ENCODE data around the gene CBLN3. TPM values are rescaled to one million over a fixed set of nuclear protein-coding genes. Genes with fewer than 3 reads are reported as not detected.

Gene CBLN3
- polyA plus RNA-seq, 3 donors: 0.07 to 1.1 TPM; not detected in 1

DNA sequence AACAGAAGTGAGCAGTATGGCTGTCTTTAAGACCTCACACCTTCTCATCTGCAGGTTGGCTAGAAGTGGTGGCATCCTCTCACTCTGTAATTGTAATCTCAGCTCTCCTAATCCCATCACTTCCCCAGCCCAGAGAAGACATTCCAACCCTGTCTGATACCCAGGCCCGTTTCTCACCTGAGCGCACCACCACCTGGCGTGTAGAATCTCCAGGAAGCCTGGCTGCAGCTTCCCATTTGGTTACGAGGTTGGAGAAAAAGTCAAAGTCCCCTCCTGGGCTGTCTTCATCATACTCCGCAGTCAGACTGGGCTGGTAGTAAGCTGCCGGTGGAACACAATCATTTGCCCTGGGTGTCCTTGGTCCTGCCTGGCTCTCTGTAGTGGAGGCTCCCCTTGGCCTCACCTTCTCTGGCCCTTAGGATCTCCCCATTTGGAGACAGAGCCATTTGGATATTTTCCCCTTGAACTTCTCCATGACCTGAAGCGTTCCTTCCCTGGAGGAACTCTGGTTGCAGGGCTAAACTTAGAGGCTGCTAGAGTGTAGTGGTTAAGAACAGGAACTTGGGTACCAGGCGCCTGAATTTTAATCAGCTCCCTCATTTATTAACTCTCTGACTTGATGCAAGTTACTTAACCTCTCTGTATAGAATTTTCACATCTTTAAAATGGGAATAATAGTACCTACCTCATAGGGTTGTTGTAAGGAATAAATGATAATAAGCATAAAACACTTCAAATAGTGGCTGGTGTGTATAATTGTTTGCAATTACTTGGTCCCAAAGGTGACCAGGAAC is 11.3 kb upstream of the CBLN3 start:
- Mint-ChIP-seq H3K4me3 (no peak overlapping the region), H3K9me3 (peaks cover 0 to 6% (median 2%) of the 10 kb centered on the region in 7 donors), H3K27ac (peak overlapping the region in 6 of 7 donors; percentile 6 to 47 (median 29)), H3K4me1 (peaks cover 64% of the 10 kb centered on the region), H3K36me3 (peaks cover 39 to 49% of the 10 kb centered on the region in 2 donors), H3K27me3 (ENCODE audit: low read depth in 3 of 3) (peaks cover 0 to 2% (median 0%) of the 10 kb centered on the region in 3 donors)
- intact Hi-C loops (cut with micrococcal nuclease): loop anchor here in 1 of 2 donors (5.0 to 10.0 kb wide), 2 partner anchors 209 to 1436 kb away; partner anchors contain the start of genes GMPR2 and NEDD8
- WGBS (ENCODE audit: insufficient coverage): 93% methylated on average over 4 of the region's 8 CpGs
- Histone ChIP-seq H3K4me2 (replicated peaks; ENCODE audit: extremely low read depth, low read length, poor library complexity, severe bottlenecking) (no peak overlapping the region), H2AFZ (ENCODE audit: insufficient read depth, low read depth, low read length, poor library complexity, severe bottlenecking) (no peak overlapping the region), H3K27ac (ENCODE audit: low read depth in 1 of 2, low read length in 2 of 2) (peak overlapping the region in 1 of 2 donors; percentile 4), H3K4me3 (replicated peaks in 1 of 3; ENCODE audit: low read depth in 2 of 3, low read length in 3 of 3) (no peak overlapping the region), H3K9me3 (replicated peaks in 1 of 2; ENCODE audit: control insufficient read depth in 1 of 2, insufficient read depth in 1 of 2, low read length in 2 of 2) (no peaks in the 10 kb centered on the region), H3K79me2 (ENCODE audit: insufficient read depth, low read length) (peaks cover 51% of the 10 kb centered on the region), H3K9ac (ENCODE audit: insufficient read depth, low read length, poor library complexity, severe bottlenecking) (no peak overlapping the region), H4K20me1 (ENCODE audit: insufficient read depth, low read length) (peaks cover 41% of the 10 kb centered on the region), H3K4me1 (ENCODE audit: control insufficient read depth in 1 of 2, insufficient read depth in 2 of 2, low read length in 2 of 2) (peaks cover 51 to 71% of the 10 kb centered on the region in 2 donors), H3K36me3 (replicated peaks in 1 of 2; ENCODE audit: control insufficient read depth in 1 of 2, insufficient read depth in 2 of 2, low read length in 2 of 2) (peaks cover 39 to 47% of the 10 kb centered on the region in 2 donors), H3K27me3 (ENCODE audit: control insufficient read depth in 2 of 2, insufficient read depth in 2 of 2, low read length in 2 of 2) (no peaks in the 10 kb centered on the region)
- DNase-seq: no peak
- TF ChIP-seq CTCF (IDR thresholded peaks at IDR 0.05): no peak

DNA sequence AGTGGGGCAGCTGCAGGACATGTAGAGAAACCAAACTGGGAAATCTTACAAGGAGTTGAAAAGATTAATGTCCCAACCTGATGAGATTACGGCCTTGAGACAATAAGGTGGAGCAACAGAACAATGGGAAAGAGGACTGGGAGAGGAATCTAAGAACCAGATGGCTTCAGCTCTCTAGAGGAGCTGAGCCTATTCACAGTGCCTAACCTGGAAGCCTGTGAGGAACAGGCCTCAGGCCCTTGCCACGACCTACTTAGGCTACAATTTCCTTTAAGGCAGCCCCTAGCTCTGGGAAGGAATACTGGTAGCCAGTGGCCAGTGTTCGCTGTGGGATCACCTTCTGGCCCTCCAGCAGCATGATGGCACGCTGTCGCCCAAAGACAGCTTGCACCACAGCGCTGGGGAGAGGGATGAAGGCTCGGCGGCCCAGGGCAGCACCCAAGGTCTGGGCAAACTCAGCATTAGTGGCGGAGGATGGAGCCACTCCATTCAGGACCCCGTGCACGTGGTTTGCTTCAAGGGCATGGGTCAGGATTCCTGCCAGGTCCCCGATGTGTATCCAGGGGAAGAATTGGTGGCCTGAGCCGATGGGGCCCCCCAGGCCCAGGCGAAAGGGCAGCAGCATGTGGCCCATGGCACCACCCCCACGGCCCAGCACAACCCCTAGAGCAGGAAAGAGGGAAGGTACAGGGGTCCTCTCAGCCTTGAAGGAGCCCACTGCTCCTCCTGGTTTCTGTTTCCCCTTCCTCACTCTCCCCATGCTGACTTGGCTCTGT is 10.6 kb upstream of the CBLN3 start:
- H3K36me3 Mint-ChIP-seq: peaks cover 47 to 55% of the 10 kb centered on the region in 2 donors

More for the DNA sequence above, 10.6 kb upstream of the CBLN3 start:
- Mint-ChIP-seq H3K27me3 (ENCODE audit: low read depth in 3 of 3) (peaks cover 0 to 2% (median 1%) of the 10 kb centered on the region in 3 donors), H3K27ac (peak overlapping the region in 4 of 7 donors; percentile 10 to 47 (median 24)), H3K4me1 (peaks cover 64% of the 10 kb centered on the region), H3K4me3 (no peak overlapping the region), H3K9me3 (peaks cover 0 to 4% (median 2%) of the 10 kb centered on the region in 7 donors)
- Histone ChIP-seq H3K79me2 (ENCODE audit: insufficient read depth, low read length) (peaks cover 51% of the 10 kb centered on the region), H3K9ac (ENCODE audit: insufficient read depth, low read length, poor library complexity, severe bottlenecking) (no peak overlapping the region), H3K4me3 (replicated peaks in 1 of 3; ENCODE audit: low read depth in 2 of 3, low read length in 3 of 3) (no peak overlapping the region), H3K4me2 (replicated peaks; ENCODE audit: extremely low read depth, low read length, poor library complexity, severe bottlenecking) (no peak overlapping the region), H3K36me3 (replicated peaks in 1 of 2; ENCODE audit: control insufficient read depth in 1 of 2, insufficient read depth in 2 of 2, low read length in 2 of 2) (peaks cover 42 to 55% of the 10 kb centered on the region in 2 donors), H3K4me1 (ENCODE audit: control insufficient read depth in 1 of 2, insufficient read depth in 2 of 2, low read length in 2 of 2) (peaks cover 51 to 71% of the 10 kb centered on the region in 2 donors), H2AFZ (ENCODE audit: insufficient read depth, low read depth, low read length, poor library complexity, severe bottlenecking) (no peak overlapping the region), H3K9me3 (replicated peaks in 1 of 2; ENCODE audit: control insufficient read depth in 1 of 2, insufficient read depth in 1 of 2, low read length in 2 of 2) (no peaks in the 10 kb centered on the region), H3K27ac (ENCODE audit: low read depth in 1 of 2, low read length in 2 of 2) (peak overlapping the region in 1 of 2 donors; percentile 4), H4K20me1 (ENCODE audit: insufficient read depth, low read length) (peaks cover 46% of the 10 kb centered on the region), H3K27me3 (ENCODE audit: control insufficient read depth in 2 of 2, insufficient read depth in 2 of 2, low read length in 2 of 2) (no peaks in the 10 kb centered on the region)
- DNase-seq: no peak
- intact Hi-C loops (cut with micrococcal nuclease): loop anchor here (2.0 to 10.0 kb wide), 4 partner anchors 109 to 1435 kb away; partner anchors contain the start of genes GMPR2 (in 1 of the 2), NEDD8 (in 1 of the 2) and TINF2 (in 1 of the 2)
- WGBS (ENCODE audit: insufficient coverage): 90% methylated on average over 13 of the region's 15 CpGs
- no peak for TF ChIP-seq CTCF (IDR thresholded peaks at IDR 0.05)
